A549 (cell line): ENCODE measurements around the gene TTC31. TPM values are rescaled to one million over a fixed set of nuclear protein-coding genes. Genes with fewer than 3 reads are reported as not detected.
A peak's percentile ranks its signal among the peaks of the same experiment; 100 is the strongest.

Experiments
- ATAC-seq, 2 experiments: fragments of 200-7000 bp in 1 of 2; fragments of >200 bp in 1 of 2; cut with Nextera tagmentation in 1 of 2; cut with Tn5 transposase in 1 of 2; 3 replicates each; pipeline versions ENCODE4 v1.8.0 to v1.9.1; 2018 to 2020; ENCODE audit warnings: mild to moderate bottlenecking in 1 of 2, moderate library complexity in 1 of 2
- CTCF ChIA-PET: fragments of 300-600 bp; sonication (Branson Sonifier 250); formaldehyde crosslinking; extraction: SDS; loops from one replicate; lab custom pipeline; 2021; ENCODE audit warnings: antibody characterized with exemption, inconsistent platforms; lab: Yijun Ruan, JAX
- POLR2A ChIA-PET: fragments of 350-600 bp; formaldehyde crosslinking; extraction: SDS; loops from one replicate; lab custom pipeline; 2021; ENCODE audit warnings: antibody characterized with exemption, inconsistent platforms; lab: Yijun Ruan, JAX
- DNase-seq, 2 experiments: peaks; one replicate each; pipeline versions ENCODE4 v3.0.0 to v3.0.0-alpha.2; 2011 to 2016; ENCODE audit warnings: low read depth in 1 of 2, low spot score in 1 of 2
- FAIRE-seq: peaks from 2 replicates; lab custom pipeline; 2011; peaks lifted over from hg19 to GRCh38; lab: Jason Lieb, UNC
- H3K27ac ChIP-seq, 2 experiments: fragments of >200 bp; sonication (Bioruptor Twin); formaldehyde crosslinking; 3 replicates each; pipeline ENCODE4 v1.5.1; 2016 to 2017
- H3K4me1 ChIP-seq: fragments of >200 bp; sonication (Bioruptor Twin); formaldehyde crosslinking; 3 replicates; pipeline ENCODE4 v1.6.1; 2016
- H3K4me2 ChIP-seq: fragments of >200 bp; sonication (Bioruptor Twin); formaldehyde crosslinking; 3 replicates; pipeline ENCODE4 v1.6.1; 2016
- H3K4me3 ChIP-seq: fragments of >200 bp; sonication (Bioruptor Twin); formaldehyde crosslinking; 3 replicates; pipeline ENCODE4 v1.5.1; 2016
- H3K9me3 ChIP-seq: fragments of >200 bp; sonication (Bioruptor Twin); formaldehyde crosslinking; 3 replicates; pipeline ENCODE4 v1.6.1; 2016
- BCL3 ChIP-seq: fragments of >200 bp; sonication (Bioruptor Twin); formaldehyde crosslinking; IDR thresholded peaks from 3 replicates; pipeline ENCODE4 v1.6.1; 2016
- BHLHE40 ChIP-seq: IDR thresholded peaks from 2 replicates; pipeline ENCODE4 v1.6.1; 2012; ENCODE audit warnings: low read depth, low read length, inconsistent platforms
- CBX2 ChIP-seq: fragments of 200-600 bp; sonication (generic); IDR thresholded peaks from 2 replicates; pipeline ENCODE4 v1.6.1; 2016; ENCODE audit warnings: low read depth, mild to moderate bottlenecking, borderline replicate concordance
- CBX8 ChIP-seq: fragments of 200-600 bp; sonication (generic); IDR thresholded peaks from 2 replicates; pipeline ENCODE4 v1.6.1; 2016
- CHD2 ChIP-seq: fragments of 150-350 bp; IDR thresholded peaks from 2 replicates; pipeline ENCODE4 v1.6.1; 2014; ENCODE audit warnings: low read length; ENCODE audit not compliant: partially characterized antibody
- E2F6 ChIP-seq: IDR thresholded peaks from 2 replicates; pipeline ENCODE4 v1.6.1; 2012; ENCODE audit warnings: low read depth, borderline replicate concordance
- FOXS1 ChIP-seq: fragments of 250-450 bp; sonication (Bioruptor Pico); IDR thresholded peaks from 2 replicates; pipeline ENCODE4 v1.5.0; 2020; ENCODE audit warnings: mild to moderate bottlenecking, moderate library complexity
- JUN ChIP-seq, 2 experiments: fragments of >200 bp; sonication (Bioruptor Twin); formaldehyde crosslinking; IDR thresholded peaks; 2 replicates in 1 of 2; 3 replicates in 1 of 2; pipeline ENCODE4 v1.6.1; 2016 to 2017
- MAX ChIP-seq: IDR thresholded peaks from 2 replicates; pipeline ENCODE4 v1.6.1; 2012
- MAZ ChIP-seq: fragments of 150-350 bp; IDR thresholded peaks from 2 replicates; pipeline ENCODE4 v1.6.1; 2014; ENCODE audit warnings: antibody characterized with exemption, low read depth, low read length, borderline replicate concordance
- MYC ChIP-seq: IDR thresholded peaks from 2 replicates; pipeline ENCODE4 v1.6.1; 2012; ENCODE audit warnings: mild to moderate bottlenecking, inconsistent platforms, low read length, improper control_type of control experiment, borderline replicate concordance
- NFE2L2 ChIP-seq: fragments of 150-350 bp; conservative IDR thresholded peaks from 2 replicates; pipeline ENCODE4 v1.6.1; 2014; ENCODE audit warnings: low read length
- NR3C1 ChIP-seq: fragments of >200 bp; sonication (Bioruptor Twin); formaldehyde crosslinking; IDR thresholded peaks from 3 replicates; pipeline ENCODE4 v1.6.1; 2017
- PHF8 ChIP-seq: fragments of 200-600 bp; sonication (generic); IDR thresholded peaks from 2 replicates; pipeline ENCODE4 v1.6.1; 2016; ENCODE audit warnings: low read depth, mild to moderate bottlenecking, antibody characterized with exemption, moderate library complexity, borderline replicate concordance
- POLR2AphosphoS2 ChIP-seq: conservative IDR thresholded peaks from 2 replicates; pipeline ENCODE4 v1.6.1; 2012; ENCODE audit warnings: low read length, improper control_type of control experiment, inconsistent platforms
- RCOR1 ChIP-seq: fragments of 150-350 bp; IDR thresholded peaks from 2 replicates; pipeline ENCODE4 v1.6.1; 2014; ENCODE audit warnings: antibody characterized with exemption, low read length, low read depth
- RFX5 ChIP-seq: fragments of 450-650 bp; IDR thresholded peaks from 2 replicates; pipeline ENCODE4 v1.7.1; 2014; ENCODE audit warnings: antibody characterized with exemption, mild to moderate bottlenecking, moderate library complexity
- RNF2 ChIP-seq: fragments of 200-600 bp; sonication (generic); IDR thresholded peaks from 2 replicates; pipeline ENCODE4 v1.6.1; 2016; ENCODE audit warnings: low read depth, mild to moderate bottlenecking, antibody characterized with exemption, moderate library complexity, borderline replicate concordance
- ZFP36 ChIP-seq: fragments of 450-650 bp; IDR thresholded peaks from 2 replicates; pipeline ENCODE4 v1.6.1; 2014; ENCODE audit warnings: borderline replicate concordance; ENCODE audit not compliant: partially characterized antibody
- ZNF302 ChIP-seq: fragments of 250-450 bp; sonication (Bioruptor Pico); IDR thresholded peaks from 2 replicates; pipeline ENCODE4 v1.9.0; 2021; ENCODE audit warnings: inconsistent platforms, mild to moderate bottlenecking, moderate library complexity
- WGBS: methylation state at CpG from one replicate; pipeline ENCODE4 v1.1.6; 2017; ENCODE audit errors: missing lambda C conversion rate; 5-methylcytosine and 5-hydroxymethylcytosine counted together
- polyA plus RNA-seq, 4 experiments: library from polyadenylated mRNA; depleted of rRNA in 3 of 4; stranded (reverse); fragments of >200 nt; fragmentation: RNase III in 1 of 4; extraction: RNeasy Plus Mini Kit Qiagen cat#74134 plus additional on column Dnase treatment in 1 of 4; gene quantifications; 2 replicates in 3 of 4; 3 replicates in 1 of 4; pipeline ENCODE4 v1.2.3, GENCODE V29; 2011 to 2017
- TF ChIP-seq, protein P1 (sequence below): IDR thresholded peaks from 2 replicates; pipeline ENCODE4 v1.6.1; 2012
- TF ChIP-seq, protein P2 (sequence below): fragments of >200 bp; sonication (Bioruptor Twin); formaldehyde crosslinking; IDR thresholded peaks from 2 replicates; pipeline ENCODE4 v1.6.1; 2016
- TF ChIP-seq, protein P3 (sequence below): fragments of >200 bp; sonication (Bioruptor Twin); formaldehyde crosslinking; IDR thresholded peaks from 3 replicates; pipeline ENCODE4 v1.5.1; 2016
- TF ChIP-seq, protein P4 (sequence below): fragments of 150-350 bp; IDR thresholded peaks from 2 replicates; pipeline ENCODE4 v1.6.1; 2014; ENCODE audit warnings: low read depth, mild to moderate bottlenecking, low read length

Gene TTC31
- polyA plus RNA-seq, 2 of the 4 experiments (the other 2 are of a cell fraction) = 26.2 to 29.6 TPM

DNA sequence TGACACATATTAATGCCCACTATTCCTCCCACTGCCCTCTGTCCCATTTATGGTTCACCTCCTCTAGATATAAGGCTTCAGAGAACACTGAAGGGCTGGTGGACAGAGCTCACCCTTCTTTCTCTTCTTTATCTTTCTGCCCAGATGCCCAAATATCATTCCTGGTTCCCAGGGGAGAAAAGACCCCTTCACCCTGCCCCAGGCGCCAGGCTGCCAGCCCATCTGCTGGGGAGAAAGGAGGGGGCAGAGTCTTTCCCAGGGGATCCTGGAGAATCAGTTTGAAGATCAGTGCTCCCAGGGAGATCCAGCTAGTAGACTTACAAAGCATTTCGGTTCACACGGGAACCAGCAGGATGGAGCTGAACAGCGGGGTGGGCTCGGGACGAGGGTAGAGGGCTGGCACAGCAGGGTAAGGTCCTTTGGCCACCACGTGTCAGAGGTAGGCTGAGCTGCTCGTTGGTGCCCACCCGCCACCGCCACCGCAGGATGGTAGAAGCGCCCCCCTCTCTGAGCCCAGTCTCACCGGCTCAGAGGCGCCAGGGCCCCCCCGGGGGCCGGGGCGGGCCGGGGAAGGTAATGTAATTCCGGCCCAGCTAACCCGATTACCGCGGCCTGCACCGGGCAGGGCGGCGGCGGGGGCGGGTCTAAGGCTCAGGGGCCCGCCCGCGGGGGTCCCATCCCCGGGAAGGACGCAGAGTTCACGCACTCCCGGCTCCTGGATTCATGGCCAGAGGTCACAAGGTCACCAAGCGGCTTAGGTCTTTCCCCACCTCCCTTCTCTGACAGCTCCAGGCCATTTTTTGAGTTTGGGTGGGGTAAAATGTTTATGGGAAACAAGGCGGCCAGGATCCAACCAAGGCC is 30.1 kb downstream of the TTC31 start:
- FAIRE-seq = no peak
- WGBS = 65% methylated on average over 31 of the region's 36 CpGs
- ChIA-PET CTCF (interaction anchor here (1.0 to 1.1 kb wide), 3 partner anchors 74 to 79 kb away, joined by 3 to 4 read pairs (median 3); no protein-coding TSS in a partner anchor), POLR2A (no interaction called here)
- DNase-seq = no peak
- ATAC-seq = no peak
- H3K4me1 ChIP-seq = peaks cover 10% of the 10 kb centered on the region; the same call in 1 of the 3 replicates
- H3K27ac ChIP-seq = no peak overlapping the region
- H3K4me2 ChIP-seq = peak overlapping the region; percentile 94; the same call in 2 of the 3 replicates
- no peaks in the 10 kb centered on the region for H3K9me3 ChIP-seq
- H3K4me3 ChIP-seq = no peak overlapping the region
- TF ChIP-seq CBX2 (no peak), JUN (IDR thresholded peaks at IDR 0.05) (no peak), RNF2 (no peak), MAZ (no peak), CHD2 (no peak), MYC (no peak), RFX5 (no peak), BHLHE40 (no peak)
- TF ChIP-seq, protein P1, sequence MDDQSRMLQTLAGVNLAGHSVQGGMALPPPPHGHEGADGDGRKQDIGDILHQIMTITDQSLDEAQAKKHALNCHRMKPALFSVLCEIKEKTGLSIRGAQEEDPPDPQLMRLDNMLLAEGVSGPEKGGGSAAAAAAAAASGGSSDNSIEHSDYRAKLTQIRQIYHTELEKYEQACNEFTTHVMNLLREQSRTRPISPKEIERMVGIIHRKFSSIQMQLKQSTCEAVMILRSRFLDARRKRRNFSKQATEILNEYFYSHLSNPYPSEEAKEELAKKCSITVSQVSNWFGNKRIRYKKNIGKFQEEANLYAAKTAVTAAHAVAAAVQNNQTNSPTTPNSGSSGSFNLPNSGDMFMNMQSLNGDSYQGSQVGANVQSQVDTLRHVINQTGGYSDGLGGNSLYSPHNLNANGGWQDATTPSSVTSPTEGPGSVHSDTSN = no peak
- TF ChIP-seq, protein P2, sequence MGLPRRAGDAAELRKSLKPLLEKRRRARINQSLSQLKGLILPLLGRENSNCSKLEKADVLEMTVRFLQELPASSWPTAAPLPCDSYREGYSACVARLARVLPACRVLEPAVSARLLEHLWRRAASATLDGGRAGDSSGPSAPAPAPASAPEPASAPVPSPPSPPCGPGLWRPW = no peak
- TF ChIP-seq, protein P3, sequence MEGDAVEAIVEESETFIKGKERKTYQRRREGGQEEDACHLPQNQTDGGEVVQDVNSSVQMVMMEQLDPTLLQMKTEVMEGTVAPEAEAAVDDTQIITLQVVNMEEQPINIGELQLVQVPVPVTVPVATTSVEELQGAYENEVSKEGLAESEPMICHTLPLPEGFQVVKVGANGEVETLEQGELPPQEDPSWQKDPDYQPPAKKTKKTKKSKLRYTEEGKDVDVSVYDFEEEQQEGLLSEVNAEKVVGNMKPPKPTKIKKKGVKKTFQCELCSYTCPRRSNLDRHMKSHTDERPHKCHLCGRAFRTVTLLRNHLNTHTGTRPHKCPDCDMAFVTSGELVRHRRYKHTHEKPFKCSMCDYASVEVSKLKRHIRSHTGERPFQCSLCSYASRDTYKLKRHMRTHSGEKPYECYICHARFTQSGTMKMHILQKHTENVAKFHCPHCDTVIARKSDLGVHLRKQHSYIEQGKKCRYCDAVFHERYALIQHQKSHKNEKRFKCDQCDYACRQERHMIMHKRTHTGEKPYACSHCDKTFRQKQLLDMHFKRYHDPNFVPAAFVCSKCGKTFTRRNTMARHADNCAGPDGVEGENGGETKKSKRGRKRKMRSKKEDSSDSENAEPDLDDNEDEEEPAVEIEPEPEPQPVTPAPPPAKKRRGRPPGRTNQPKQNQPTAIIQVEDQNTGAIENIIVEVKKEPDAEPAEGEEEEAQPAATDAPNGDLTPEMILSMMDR = no peak

GRCh38 chr2:74513605-74514367 is 30.9 kb downstream of the TTC31 start:
- H3K9me3 ChIP-seq = no peaks in the 10 kb centered on the region
- peak overlapping the region; percentile 50 for H3K4me3 ChIP-seq
- peak; percentile 55 to 62; a peak in 5 of 6 replicates for ATAC-seq
- ChIA-PET CTCF (interaction anchor here (1.0 to 1.5 kb wide), 4 partner anchors 18 to 78 kb away, joined by 3 to 4 read pairs (median 4); no protein-coding TSS in a partner anchor), POLR2A (interaction anchor here (0.6 to 0.7 kb wide), 2 partner anchors 36 to 315 kb away, joined by 4 to 8 read pairs; no protein-coding TSS in a partner anchor)
- H3K4me1 ChIP-seq = peaks cover 6% of the 10 kb centered on the region; the same call in 1 of the 3 replicates
- DNase-seq = no peak
- H3K4me2 ChIP-seq = peak overlapping the region; percentile 94
- no peak for FAIRE-seq
- 25% methylated on average over 48 of the region's 52 CpGs for WGBS
- H3K27ac ChIP-seq = peak overlapping the region; percentile 58 to 84; a peak in 5 of 6 replicates
- TF ChIP-seq RCOR1 (no peak), ZFP36 (peak; percentile 97), JUN (IDR thresholded peaks at IDR 0.05) (0 out of 5 replicates have a peak, but pooled peaks of 1 of the 2 experiments have one; percentile 19), BCL3 (no peak), RNF2 (peak; percentile 100), CHD2 (no peak), RFX5 (no peak), MAZ (no peak), CBX8 (peak; percentile 100), NR3C1 (no peak), MYC (no peak), ZNF302 (no peak), FOXS1 (CRISPR knock-in tag) (no peak), POLR2AphosphoS2 (no peak), PHF8 (no peak), MAX (peak; percentile 25; the same call in 1 of the 2 replicates), NFE2L2 (no peak), E2F6 (no peak)
- TF ChIP-seq, protein P1 = no peak
- TF ChIP-seq, protein P4, sequence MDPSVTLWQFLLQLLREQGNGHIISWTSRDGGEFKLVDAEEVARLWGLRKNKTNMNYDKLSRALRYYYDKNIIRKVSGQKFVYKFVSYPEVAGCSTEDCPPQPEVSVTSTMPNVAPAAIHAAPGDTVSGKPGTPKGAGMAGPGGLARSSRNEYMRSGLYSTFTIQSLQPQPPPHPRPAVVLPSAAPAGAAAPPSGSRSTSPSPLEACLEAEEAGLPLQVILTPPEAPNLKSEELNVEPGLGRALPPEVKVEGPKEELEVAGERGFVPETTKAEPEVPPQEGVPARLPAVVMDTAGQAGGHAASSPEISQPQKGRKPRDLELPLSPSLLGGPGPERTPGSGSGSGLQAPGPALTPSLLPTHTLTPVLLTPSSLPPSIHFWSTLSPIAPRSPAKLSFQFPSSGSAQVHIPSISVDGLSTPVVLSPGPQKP = no peak
